Stimulated activated CD8-positive, alpha-beta memory T cell treated with anti-CD3 and anti-CD28 coated beads, Interleukin-12 subunit alpha, Interleukin-12 subunit beta, amount 100 ng/mL, for 24 hours (primary cell): ENCODE measurements around the gene LTBP2.

ENCODE experiments used
- DNase-seq: peaks from one replicate; pipeline ENCODE4 v3.0.0-alpha.2; 2020; ENCODE audit errors: extremely low read depth

Gene LTBP2

GRCh38 chr14:74571901-74572725, 39.9 kb downstream of the LTBP2 start:
- DNase-seq, result no peak

- no peak for DNase-seq
Observed at GRCh38 chr14:74571441-74571841, 40.6 kb downstream of the LTBP2 start.

DNA sequence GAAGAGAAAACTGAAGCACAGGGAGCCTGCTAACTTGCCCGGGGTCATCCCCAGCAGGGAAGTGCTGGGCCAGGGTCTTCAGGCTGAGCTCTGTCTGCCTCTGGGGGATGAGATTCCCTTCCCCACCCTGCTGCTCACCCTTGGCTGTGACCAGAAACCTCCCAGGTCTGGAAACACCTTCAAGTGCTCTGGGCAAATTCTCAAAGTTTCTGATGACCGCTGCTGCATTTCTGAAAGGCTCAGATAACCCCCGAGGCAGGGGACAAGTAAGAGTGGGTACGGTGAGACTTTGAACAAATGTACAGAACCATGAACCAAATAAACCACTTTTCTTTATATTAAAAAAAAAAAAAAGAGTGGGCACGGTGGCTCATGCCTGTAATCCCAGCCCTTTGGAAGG, 41.3 kb downstream of the LTBP2 start:
- no peak for DNase-seq

- DNase-seq, result no peak
Observed at GRCh38 chr14:74569806-74570591, 42.0 kb downstream of the LTBP2 start.

DNA sequence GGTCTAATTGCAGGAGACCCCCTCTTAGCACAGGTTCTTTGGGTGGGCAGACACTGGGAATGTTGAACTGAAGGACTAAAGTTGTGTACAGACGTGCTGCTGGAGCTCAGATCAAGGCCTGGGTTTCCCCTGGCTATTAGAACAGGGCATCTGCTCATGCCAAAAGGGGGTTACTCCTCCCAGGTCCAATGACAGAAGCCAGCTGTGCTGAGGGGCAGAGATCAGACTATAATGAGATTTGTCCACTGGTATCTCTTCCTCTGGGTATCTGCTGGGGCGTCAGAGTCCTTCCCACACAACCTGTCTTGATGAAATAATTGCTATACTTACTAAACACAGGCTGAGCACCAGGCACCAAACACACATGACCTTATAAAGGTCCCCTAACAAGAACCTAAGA, 42.6 kb downstream of the LTBP2 start:
- DNase-seq, result no peak

DNA sequence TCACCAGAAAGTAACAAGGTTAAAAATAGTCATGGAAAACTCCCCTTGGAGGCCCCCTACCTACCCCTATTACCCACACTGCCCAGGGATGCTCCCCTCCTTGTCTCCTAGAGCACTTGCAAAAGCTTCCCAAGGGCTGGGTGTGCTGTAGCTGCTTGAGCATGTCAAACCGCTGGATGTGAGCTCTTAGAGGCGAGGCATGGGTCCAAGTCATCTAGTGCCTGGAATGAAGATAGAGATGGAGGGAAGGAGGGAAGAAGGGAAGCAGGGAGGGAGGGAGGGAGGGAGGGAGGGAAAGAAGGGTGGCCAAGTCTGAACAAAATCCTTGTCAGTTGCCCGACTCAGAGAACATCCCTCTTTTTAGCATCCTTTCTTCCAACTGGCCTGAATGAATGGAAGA, 43.1 kb downstream of the LTBP2 start:
- DNase-seq, result no peak

GRCh38 chr14:74568380-74568649, 43.7 kb downstream of the LTBP2 start:
- no peak for DNase-seq

- no peak for DNase-seq
Observed at GRCh38 chr14:74567646-74568379, 44.2 kb downstream of the LTBP2 start.

GRCh38 chr14:74567219-74567618, 44.8 kb downstream of the LTBP2 start:
- DNase-seq, result no peak

GRCh38 chr14:74566174-74567141, 45.6 kb downstream of the LTBP2 start:
- no peak for DNase-seq

GRCh38 chr14:74563586-74564159, 48.4 kb downstream of the LTBP2 start:
- no peak for DNase-seq

DNA sequence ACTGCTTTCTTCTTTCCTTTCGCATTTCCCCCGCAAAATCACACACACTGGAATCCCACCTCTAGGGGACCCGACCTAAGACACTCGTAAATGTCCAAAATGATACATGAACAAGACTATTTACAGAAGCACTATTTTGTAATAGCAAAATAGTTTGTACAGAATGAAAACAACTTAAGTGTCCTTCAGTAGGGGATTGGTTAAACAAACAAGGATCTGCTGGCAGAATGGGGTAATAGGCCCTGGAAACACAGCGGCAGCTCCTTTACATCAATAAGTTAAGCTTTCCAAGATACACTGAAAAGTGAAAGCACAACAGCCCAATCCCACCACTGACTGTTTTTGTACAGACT, 48.8 kb downstream of the LTBP2 start:
- DNase-seq, result no peak

DNA sequence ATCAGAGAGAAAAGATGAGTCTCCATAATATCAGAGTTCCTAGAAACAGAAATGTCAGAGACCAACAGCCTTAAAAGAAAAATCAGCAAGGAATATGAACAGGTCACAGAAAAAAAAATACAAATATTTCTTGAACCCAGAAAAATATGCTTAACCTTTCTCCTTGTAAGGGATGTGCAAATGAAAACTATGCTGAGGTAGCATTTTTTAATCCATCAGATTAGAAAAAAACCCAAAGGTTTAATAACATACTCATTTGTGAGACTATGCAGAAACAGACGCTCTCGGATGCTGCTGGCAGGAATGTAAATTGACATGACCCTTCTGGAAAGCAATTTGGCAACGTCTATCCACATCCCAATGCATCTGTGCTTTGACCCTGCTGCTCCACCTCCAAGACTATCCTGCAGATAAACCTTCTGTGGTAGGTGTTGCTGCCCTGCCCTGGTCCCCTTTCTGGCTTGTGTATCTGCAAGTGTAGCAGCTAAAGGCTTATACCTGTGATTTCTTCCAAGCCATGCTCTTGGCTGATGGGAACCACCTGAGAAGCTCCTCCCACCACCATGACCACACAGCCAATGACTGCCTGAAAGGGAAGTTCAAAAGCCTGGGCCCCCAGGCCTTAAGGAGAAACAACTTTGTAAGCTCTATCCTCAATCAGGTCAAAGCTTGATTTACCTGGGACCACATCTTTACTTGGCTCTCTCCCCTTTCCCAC, 49.4 kb downstream of the LTBP2 start:
- DNase-seq, result no peak

- no peak for DNase-seq
Observed at GRCh38 chr14:74558655-74559054, 53.4 kb downstream of the LTBP2 start.

- no peak for DNase-seq
Observed at GRCh38 chr14:74557691-74558090, 54.3 kb downstream of the LTBP2 start.

DNA sequence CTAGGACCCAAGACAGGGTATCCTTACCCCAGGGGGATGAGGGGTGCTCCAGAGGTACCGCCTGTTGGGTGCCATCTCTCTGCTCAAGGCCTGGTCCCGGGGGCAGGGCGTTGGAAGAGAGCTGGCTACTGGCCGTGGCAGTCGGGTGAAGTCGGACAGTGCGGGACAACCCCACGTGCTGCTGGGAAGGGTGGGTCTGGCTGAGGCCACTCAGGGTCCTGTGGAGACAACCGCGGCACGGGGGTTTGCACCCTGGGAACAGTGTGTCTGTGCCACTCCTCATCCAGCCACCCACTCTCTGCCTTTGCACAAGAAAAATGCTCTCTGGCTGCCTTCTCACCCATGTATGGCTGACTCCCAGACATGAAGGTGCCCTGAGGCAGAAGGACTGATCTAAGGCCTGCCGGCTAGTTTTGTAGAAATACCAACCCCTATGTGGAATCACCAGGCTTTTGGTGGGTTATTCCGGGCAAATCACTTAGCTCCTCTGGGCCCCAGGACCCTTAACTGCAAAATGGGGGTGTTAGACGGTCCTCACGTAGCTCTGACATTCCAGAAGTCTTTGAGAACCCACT, 56.5 kb downstream of the LTBP2 start:
- DNase-seq, result no peak

DNA sequence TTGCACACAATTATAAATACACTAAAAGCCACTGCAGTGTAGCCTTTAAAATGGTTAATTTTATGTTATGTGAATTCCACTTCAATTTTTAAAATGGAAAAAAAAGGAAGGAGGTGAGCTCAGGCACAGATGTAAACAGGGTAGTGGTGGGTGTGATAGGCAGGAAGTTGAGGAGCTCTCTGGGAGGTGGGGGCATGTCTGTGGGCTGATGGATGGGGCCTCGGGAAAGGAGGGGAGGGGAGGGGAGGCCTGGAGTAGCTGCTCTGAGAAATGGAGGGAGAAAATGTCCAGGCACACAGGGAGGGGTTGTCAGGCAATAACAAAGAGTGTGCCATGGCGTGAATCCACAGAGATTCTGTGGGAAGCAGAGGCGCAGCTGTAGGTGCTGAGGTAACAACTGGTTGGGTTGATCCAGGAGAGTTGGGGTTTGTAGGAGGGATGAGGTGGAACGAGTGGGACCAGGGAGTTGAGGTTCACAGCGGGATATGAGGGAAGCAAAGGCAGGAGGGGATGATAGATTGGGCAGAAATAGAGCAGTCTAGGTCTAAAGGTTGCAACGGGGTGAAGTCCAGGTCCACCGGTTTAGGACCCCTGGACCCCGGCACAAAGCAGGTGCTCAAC, 57.2 kb downstream of the LTBP2 start:
- DNase-seq, result no peak

DNA sequence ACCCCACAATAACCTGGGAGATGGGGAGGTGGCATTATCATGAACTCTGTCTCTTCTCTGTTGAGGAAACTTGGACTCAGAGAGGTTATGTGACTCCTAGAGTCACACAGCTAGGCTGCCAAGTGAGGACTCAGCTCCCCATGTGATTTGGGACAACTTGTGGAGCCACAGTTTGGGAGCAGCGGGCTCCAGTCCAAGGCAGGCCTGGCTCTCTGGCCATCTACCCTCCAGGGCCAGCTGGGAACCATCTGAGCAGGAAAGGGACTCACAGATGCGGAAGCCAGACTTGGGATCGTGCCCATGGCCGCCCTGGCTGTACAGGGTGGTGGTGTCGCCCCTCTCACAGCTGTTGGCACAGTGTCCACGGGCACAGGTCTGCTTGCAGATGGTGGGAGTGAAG, 59.4 kb downstream of the LTBP2 start:
- no peak for DNase-seq

DNA sequence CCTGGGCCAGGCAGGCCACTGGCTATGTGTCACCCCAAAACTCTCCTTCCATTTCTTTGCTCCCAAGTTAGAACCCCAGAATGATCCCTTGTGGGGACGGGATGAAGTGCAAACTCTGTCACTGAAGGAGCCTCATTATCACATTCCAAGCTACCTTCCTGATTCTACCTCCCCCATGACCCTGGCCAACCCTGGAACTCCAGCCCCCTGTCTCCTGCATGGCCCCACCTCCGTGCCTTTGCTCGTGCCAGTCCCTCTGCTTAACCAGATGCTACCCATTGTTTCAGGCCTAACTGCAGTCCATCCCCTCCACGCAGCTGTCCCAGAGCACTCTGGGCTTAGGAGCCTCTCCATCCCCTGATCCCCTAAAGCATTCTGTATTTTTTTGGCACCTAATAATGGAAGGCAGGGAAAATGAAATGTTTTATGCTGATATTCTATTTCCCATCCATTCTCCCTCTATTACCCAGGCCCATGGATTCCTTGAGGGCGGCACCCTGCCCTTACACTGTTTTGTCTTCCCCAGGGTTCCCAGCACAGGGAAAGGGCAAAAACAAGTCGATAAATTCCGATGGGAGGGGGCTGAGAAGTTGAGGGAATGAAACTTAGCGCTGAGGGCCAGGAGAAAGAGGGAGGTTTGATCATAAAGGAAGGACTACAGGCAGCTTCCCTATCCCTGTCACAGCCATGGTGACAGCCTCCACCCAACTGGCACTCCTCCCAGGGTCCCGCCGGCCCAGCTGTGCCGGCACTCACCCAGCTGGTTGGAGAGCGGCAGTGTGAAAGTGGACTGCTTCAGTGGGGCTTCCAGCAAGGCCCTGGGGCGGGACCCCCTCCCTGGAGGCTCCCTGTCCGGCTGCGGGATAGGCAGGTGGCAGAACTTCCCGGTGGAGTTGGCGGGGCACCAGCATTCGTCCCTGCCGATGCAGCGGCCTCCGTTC, 60.3 kb downstream of the LTBP2 start:
- DNase-seq, result no peak
